ENCODE results near the gene UBE2J2.

DNA sequence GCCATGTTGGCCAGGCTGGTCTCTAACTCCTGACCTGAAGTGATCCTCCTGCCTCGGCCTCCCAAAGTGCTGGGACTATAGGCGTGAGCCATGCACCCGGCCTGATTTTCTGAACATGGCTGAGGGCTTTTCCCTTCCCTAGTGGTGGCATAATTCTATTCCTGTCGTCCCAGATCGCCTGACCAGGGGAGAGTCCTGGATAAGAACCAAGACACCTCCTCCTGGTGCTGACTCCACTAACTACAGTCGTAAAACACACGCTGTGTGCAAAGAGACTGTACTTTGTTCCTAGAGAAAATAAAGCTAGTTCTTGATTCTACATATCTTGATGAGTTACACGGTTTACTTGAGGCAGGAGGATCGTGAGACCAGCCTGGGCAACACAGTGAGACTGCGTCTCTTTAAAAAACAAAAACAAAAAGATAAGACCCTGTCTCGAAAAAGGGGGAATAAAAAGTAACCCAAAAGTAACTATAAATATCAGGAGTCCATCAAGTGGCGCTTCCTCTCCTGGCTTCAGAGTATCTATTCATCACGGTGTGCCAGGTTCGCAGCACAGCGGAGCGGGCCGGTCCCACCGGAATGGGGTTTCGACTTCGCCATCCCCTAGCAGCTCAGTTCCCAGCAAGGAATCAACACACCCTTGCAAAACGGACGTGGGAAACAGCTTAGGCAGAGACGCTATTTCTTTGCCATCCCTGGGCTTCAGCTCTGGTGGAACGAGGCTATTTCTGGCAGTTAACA, 42.8 kb downstream of the UBE2J2 start:
- no peak for TF ChIP-seq POLR2A (IDR thresholded peaks at IDR 0.05)
- TF ChIP-seq, protein P1, sequence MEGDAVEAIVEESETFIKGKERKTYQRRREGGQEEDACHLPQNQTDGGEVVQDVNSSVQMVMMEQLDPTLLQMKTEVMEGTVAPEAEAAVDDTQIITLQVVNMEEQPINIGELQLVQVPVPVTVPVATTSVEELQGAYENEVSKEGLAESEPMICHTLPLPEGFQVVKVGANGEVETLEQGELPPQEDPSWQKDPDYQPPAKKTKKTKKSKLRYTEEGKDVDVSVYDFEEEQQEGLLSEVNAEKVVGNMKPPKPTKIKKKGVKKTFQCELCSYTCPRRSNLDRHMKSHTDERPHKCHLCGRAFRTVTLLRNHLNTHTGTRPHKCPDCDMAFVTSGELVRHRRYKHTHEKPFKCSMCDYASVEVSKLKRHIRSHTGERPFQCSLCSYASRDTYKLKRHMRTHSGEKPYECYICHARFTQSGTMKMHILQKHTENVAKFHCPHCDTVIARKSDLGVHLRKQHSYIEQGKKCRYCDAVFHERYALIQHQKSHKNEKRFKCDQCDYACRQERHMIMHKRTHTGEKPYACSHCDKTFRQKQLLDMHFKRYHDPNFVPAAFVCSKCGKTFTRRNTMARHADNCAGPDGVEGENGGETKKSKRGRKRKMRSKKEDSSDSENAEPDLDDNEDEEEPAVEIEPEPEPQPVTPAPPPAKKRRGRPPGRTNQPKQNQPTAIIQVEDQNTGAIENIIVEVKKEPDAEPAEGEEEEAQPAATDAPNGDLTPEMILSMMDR (IDR thresholded peaks at IDR 0.05) = peak in 1 of 3 donors; percentile 17
- no peak for TF ChIP-seq POLR2AphosphoS5 (IDR thresholded peaks at IDR 0.05)
